ENCODE measurements around the gene CX3CR1.

DNA sequence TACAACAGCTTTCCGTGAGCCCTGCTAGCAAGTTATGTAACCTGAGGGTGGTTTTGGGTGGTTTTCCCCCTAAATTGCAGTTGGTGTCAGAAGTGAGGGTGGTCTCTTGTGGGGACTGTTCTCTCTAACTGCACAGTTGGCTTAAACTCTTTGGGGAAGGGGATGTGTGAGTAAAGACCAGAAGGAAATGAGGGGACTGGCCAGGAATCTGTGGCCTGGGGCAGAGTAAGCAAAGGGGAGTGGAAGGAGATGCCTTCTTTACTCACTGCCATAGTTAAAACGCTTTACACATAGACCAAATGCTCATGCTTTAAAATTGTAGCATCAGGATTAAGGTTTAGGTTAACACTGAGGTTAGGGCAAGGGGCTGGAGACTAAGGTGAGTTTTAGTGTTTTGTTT, 66.2 kb downstream of the CX3CR1 start:
- TF ChIP-seq GATA2 (IDR thresholded peaks at IDR 0.05; ENCODE audit: low read depth, low read length) (no peak), GATA3 (IDR thresholded peaks at IDR 0.05; ENCODE audit: low read depth, low read length) (no peak)

Data from SH-SY5Y (cell line).